GM21528 (cell line): ENCODE measurements around the gene SYNGR2.

Experiments
- ATAC-seq: cut with Tn5 transposase; IDR thresholded peaks from one replicate; pipeline ENCODE4 v1.9.1; 2021; ENCODE audit warnings: mild to moderate bottlenecking, moderate library complexity; ENCODE audit not compliant: unreplicated experiment, low FRiP score

SYNGR2 gene

DNA sequence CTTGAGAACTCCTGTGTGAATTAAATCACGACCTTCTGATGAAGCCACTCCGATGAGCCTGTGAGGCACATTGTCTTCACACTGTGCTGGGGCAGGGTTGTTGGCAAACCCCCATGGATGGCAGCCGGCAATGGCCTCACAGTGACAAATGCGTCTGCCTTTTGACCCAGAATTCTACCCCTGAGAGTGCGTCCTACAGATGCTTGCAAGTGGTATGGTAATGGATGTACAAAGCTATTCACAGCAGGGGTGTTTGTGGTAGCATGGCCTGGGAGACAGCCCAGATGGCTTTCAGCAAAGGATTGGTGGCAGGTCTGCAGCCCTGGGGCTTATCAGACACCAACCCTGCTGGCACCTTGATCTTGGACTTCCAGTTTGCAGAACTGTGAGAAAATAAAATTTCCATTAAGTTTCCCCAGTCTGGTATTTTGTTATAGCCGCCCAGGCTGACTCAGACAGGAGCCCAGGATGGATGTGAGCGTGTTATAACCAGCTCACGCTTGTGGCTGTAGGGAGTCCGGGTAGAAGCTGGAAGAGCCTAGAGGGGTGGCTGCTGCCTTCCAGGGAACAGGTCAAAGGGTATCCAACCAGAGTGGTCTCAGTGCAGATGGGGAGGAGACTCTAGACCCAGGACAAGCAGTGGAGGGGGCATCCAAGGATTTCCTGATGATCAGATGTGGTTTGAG is 28.9 kb downstream of the SYNGR2 start:
- ATAC-seq = no peak

DNA sequence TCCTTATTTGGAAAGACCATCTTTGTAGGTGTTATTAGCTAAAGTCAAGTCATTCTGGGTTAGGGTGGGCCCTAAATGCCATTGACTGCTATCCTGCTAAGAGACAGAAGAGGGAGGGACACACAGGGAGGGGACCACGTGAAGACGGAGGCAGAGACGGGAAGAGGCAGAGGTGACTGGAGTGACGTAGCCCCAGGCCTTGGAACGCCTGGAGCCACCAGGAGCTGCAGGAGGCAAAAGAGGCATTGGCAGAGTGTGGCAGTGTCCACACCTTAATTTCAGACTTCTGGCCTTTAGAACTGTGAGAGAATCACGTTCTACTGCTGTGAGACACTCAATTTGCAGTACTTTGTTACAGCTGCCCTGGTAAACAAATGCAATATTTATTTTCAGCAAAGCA is 32.1 kb downstream of the SYNGR2 start:
- ATAC-seq = no peak

GRCh38 chr17:78202666-78203065 is 34.3 kb downstream of the SYNGR2 start:
- no peak for ATAC-seq

GRCh38 chr17:78204387-78205123 is 36.2 kb downstream of the SYNGR2 start:
- ATAC-seq = no peak

- no peak for ATAC-seq
Measured at GRCh38 chr17:78205124-78205775, 36.9 kb downstream of the SYNGR2 start.

- no peak for ATAC-seq
Measured at GRCh38 chr17:78206298-78206697, 37.9 kb downstream of the SYNGR2 start.

DNA sequence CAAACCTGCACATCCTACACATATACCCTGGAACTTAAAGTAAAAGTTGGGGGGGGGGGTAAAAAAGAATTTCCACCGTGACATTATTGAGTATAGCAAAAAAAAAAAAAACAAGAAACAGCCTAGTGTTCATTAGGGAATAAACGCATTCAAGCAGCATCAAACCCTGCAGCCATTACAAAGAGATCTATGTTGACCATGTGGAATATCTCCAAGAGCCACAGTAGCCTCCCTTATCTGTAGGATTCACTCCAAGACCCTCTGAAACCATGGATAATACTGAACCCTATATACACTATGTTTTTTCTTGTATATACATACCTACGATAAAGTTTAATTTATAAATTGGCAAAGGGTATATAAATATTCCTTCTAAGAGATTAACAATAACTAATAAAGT is 40.1 kb downstream of the SYNGR2 start:
- ATAC-seq = no peak

DNA sequence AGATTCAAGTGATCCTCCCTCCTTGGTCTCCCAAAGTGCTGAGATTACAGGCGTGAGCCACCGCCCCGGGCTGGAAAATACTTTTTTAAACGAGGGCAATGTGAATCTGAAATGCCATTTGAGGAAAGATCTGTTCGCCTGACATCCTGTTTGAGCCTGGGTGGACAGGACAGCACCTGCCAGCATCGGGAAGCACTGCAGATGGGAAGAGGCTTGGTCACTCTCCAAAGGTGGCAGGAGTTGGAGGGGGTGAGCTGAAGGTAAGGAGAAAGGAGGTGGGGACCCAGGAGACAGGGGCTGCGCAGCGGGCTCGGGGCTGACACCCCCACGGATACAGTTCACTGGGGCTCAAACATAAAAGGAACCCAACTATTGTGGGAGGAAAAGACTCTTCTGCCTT is 41.7 kb downstream of the SYNGR2 start:
- no peak for ATAC-seq

- ATAC-seq = no peak
Measured at GRCh38 chr17:78211032-78211431, 42.7 kb downstream of the SYNGR2 start.

DNA sequence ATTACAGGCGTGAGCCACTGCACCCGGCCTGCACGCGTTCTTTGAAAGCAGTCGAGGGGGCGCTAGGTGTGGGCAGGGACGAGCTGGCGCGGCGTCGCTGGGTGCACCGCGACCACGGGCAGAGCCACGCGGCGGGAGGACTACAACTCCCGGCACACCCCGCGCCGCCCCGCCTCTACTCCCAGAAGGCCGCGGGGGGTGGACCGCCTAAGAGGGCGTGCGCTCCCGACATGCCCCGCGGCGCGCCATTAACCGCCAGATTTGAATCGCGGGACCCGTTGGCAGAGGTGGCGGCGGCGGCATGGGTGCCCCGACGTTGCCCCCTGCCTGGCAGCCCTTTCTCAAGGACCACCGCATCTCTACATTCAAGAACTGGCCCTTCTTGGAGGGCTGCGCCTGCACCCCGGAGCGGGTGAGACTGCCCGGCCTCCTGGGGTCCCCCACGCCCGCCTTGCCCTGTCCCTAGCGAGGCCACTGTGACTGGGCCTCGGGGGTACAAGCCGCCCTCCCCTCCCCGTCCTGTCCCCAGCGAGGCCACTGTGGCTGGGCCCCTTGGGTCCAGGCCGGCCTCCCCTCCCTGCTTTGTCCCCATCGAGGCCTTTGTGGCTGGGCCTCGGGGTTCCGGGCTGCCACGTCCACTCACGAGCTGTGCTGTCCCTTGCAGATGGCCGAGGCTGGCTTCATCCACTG is 45.8 kb downstream of the SYNGR2 start, which contains the start of gene BIRC5:
Gene BIRC5, plus strand, starts transcription at position 238 of the 690 bp plus-strand sequence. Its CDS starts 64 bp downstream, at position 302.
- peak; percentile 71 for ATAC-seq

DNA sequence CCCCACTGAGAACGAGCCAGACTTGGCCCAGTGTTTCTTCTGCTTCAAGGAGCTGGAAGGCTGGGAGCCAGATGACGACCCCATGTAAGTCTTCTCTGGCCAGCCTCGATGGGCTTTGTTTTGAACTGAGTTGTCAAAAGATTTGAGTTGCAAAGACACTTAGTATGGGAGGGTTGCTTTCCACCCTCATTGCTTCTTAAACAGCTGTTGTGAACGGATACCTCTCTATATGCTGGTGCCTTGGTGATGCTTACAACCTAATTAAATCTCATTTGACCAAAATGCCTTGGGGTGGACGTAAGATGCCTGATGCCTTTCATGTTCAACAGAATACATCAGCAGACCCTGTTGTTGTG is 46.3 kb downstream of the SYNGR2 start:
- ATAC-seq = no peak

GRCh38 chr17:78219396-78220150 is 51.2 kb downstream of the SYNGR2 start:
- ATAC-seq = no peak
